HG03520 (cell line): Measurements from ENCODE around the gene SGCD.

Source experiments
- ATAC-seq: cut with Tn5 transposase; IDR thresholded peaks from one replicate; pipeline ENCODE4 v1.9.1; 2021; ENCODE audit warnings: mild to moderate bottlenecking, moderate library complexity; ENCODE audit not compliant: unreplicated experiment

SGCD gene

DNA sequence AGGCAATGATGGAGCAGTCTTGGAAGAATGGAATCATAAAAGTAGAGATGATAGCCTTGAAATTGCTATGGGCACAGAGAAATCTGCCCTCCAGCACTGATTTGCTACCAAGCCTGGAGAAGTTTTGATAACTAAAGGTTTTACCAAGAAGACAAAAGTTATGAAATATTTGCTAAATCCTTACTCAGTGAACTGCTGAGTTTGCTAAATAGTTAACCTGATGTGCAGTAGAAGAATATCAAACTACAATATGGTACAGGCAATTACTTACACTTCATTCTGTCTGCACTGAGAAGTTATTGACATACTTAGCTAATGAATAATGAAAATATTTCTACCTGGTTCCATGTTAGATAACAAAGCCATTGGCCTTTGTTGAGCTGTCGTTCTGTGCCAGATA lies 124.5 kb downstream of the SGCD start:
- ATAC-seq = no peak

DNA sequence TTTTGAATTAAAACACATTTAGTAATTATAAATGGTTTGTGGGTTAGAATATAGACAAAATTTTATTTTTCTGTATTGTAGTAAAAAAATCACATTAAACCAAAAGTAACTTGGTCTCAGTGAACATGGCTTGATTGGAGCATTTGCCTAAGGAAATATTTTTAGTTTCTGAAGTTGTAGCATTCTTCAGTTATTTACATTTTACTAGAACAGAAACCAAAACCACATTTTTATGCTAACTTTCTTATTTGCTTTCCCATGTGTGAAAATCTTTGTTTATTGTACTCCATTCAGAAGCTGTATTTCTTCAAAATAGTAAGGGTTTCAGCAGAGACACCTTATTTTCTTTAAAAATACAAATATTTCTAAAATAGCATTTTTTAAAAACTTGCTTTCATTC lies 129.9 kb downstream of the SGCD start:
- ATAC-seq = no peak

DNA sequence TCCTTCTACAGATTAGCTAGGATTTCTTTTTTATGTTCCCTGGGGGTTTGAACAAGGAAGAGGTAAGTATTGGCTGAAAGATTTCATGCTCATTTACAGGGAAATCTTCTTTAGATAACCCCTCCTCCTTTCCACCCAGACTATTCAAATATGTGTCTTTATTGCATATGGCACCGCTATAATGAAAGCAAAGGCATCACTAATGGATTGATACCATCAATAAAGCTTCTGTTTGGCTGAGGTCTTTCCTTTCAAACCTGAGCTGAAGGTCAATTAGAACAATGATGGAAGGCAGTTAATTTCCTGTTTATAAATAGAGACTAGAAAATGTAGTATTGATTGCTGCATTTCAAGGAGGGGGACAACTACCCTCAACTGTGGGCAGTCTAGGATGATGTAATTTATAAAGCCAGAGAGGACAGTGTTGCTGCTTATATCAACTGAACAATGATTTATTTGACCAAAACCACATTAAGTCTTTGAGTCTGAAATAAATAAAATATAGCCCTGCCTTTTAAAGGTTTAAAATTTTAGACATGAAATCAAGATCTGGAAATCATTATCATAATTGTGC lies 132.9 kb downstream of the SGCD start:
- ATAC-seq = no peak

DNA sequence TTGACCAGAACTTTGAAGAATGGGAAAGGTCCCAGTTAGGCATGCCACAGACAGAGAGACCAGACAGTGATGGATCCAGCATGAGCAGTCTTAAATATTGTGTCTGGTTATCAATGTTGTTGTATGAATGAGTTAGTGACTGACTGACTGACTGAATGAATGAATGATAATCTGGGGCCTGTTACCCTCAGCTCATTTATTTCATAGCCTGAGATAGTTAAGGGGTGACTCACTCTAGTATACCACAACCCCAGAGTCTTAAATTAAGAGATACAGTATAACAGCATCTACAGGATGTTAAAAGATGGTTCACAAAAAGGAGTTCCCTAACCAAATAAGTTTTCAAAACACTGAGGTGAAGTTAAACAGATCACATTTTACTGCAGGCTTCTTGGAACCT lies 133.5 kb downstream of the SGCD start:
- no peak for ATAC-seq

DNA sequence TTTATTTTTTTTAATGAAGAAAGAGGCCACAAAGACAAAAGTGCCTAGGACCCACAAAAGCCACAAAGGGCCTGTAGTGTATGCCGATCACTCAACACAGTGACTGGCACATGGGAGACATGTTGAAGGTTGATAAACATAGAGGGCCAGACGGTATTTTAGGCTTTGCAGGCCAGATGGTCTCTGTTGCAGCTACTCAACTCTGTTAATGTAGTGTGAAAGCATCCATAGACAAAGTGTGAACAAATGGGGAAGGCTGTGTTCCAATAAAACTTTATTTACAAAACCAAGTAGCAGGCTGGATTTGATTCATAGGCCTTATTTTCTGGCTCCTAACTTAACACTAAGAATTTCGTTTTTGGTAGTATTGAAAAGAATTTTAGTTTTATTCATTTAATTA lies 139.9 kb downstream of the SGCD start:
- no peak for ATAC-seq

DNA sequence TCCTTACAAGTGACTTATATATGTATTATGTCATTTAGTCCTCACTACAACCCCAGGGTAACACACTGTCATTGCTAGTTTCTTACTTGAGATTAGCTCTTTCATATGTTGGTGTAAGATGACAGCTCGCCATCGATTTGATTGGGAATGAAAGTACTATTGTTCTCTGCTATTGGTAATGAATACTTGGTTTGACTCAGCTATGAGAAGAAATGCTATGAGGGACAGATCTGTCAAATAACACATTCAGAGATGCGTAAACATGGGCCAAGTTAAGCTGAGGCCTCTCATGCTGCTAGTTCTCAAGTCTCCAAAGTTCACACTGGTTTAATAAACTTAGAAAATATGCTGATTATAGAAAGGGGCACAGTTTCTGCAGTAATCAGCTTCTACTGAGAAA lies 142.7 kb downstream of the SGCD start:
- no peak for ATAC-seq

DNA sequence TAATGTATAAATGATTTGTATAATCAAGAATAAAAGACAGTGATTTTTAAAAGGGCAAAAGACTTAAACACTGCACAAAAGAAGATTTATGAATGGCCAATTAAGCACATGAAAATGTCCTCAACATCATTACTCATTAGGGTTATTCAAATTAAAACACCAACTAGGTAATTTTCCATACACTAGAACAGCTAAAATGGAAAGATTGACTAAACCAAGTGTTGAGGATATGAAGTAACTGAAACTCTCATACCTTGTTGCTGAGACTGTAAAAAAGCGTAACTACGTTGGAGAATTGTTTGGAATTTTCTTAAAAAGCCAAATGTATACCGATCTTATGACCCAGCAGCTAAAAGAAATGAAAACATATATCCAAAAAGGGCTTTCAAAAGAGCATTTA lies 144.9 kb downstream of the SGCD start:
- no peak for ATAC-seq

DNA sequence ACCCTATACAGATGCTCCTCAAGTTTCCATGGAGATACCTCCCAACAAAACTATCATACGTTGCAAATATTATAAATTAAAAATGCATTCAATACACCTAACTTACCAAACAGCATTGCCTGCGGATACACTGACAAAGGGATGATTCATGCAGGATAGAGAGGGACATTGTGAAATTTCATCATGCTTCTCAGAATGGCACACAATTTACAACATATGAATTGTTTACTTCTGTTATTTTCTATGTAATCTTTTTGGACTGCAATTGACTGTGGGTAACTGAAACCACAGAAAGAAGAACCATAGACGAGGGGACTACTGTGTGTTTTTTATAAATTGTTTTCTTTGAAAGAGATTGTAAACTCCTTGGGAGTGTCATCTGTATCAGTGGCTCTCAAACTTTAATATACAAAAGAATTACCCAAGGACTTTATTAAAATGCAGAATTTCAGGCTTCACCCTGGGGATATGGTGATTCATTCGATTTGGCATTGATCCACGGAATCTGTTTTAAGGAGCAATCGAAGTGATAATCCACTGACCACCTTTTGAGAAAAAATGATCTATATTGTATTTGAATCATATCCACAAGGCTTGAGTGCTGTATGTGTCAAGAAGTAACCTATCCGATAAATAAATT lies 146.4 kb downstream of the SGCD start:
- no peak for ATAC-seq

DNA sequence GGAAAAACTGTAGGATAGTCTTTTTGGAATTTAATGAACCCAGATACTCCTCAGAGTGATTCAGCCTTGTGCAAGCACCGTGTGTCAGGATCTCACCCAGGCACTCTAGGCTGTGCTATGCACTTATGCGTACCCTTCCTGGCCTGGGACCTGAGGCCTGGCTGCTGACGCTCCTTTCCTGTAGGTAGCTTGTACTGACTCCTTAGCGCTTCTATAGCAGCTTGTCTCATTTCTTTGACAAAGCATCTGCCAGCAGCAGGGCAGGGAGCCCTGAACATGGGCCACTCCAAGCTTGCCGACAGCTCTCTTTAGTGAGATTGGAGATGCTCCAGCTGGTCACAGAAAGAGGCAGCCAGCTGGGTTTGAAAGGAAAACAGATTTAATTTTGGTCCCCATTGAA lies 147.3 kb downstream of the SGCD start:
- no peak for ATAC-seq

DNA sequence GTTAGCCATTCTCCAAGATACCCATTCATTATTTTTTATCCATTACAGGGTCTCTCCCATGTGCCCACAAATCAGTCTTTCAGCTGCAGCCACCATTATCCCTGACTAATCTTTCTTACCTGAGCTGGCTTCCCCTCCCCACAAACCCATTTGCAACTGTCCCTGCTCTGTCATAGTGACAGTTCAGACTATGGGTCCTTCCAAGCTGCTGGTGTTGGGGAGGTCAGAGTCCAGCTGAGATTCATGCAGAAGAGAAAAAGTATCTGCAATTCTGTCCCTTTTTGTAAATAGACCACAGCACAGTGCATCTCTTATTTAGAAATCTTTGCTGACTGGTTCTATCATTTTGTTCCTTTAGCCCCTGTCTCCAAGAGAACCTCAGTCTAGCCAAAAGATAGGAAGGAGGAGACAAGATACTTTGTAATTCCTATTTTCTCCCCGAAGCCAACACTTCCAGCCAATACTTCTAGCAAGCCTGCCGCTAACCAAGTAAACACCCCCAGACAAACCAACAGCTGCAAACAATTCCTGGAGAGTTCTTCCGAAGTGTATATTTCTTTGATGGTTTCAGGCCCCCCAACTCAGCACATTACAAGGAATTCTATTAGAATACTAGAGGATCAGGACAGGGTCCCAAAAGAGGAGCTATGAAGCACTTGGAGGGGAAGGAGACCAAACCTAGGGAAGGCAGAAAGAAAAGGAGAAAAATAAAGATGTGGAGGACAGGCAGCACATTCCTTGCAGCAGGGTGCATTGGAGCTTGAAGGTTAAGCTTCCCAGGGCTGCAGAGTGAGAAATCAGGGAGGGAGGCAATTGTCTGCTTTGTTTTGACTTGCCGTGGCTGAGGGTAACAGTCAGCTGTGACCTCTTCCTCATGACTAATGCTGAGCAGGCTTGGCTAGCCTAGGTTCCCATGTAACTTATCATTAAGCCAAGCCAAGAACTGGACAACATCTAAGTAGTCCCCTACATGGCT lies 148.5 kb downstream of the SGCD start:
- ATAC-seq = no peak

DNA sequence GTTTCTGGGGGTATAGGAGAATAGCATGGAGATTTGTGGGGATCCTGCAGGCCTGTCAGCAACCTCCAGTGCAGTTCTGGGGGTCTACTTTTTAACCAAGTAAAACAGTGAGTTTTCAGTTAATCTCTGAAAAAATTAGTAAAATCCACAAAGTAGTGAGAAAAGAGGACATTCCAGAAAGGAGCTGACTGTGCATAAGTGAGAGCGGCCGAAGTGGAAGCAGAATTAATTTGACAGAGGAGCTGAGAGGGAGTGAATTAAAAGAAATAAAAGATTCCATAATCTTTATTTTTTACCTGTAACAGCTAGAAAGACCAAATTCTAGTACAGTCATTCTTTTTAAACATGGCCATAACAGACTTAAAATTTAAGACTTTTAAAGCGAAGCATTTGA lies 149.2 kb downstream of the SGCD start:
- no peak for ATAC-seq

DNA sequence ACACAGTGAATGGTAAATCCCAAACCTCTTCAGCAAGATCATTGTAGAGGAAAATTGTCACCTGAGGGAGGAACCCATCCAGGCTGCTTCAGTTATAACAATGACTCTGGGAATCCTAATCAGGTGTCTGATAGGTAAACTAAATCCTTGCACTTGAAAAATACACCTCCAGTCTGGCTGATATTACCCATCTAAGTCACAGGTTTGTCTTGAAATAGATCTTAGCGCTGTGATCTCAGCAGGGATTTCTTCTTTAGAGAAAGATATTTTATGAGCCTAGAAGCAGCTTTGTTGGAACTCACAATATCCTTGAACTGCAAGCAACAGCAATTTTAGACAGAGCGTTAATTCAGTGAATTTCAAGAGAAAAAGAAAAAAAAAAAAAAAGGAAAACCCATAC lies 149.7 kb downstream of the SGCD start:
- no peak for ATAC-seq

DNA sequence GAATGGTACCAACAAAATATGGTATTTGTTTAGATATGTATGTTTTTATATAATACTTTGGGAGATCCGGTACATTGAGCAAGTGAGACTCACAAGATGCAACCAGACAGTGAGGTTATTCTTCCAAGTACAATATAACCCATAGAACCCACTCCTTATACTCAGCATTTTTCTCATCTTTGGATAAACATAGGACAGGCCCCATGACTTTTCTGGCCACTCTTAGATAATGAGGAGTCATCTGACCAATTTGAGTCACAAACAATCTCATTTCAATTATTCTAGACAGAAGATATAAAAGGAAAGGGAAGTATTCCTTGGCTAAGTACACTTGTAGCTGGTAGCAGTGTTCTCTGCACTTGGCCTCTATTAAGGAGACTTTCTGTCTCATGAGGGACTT lies 150.2 kb downstream of the SGCD start:
- ATAC-seq = no peak

DNA sequence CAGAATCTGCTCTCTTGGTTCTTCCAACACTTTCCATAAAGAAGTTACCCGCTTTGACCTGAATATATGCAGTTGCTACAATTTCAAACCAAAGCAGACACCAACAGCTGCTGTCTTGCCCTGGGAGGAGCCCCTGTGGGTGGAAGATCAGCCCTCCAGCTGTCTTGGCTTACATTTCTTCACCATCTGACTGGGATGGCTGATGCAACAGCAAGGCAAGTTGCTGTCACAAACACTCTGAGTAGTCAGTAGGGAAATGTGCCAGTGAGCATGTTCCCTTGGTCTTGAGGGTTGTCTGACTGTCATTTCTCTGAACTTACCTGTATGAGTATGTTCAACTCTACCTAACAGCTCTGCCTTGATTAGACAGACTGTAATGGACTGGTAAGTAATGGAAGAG lies 152.9 kb downstream of the SGCD start:
- ATAC-seq = peak; percentile 60

DNA sequence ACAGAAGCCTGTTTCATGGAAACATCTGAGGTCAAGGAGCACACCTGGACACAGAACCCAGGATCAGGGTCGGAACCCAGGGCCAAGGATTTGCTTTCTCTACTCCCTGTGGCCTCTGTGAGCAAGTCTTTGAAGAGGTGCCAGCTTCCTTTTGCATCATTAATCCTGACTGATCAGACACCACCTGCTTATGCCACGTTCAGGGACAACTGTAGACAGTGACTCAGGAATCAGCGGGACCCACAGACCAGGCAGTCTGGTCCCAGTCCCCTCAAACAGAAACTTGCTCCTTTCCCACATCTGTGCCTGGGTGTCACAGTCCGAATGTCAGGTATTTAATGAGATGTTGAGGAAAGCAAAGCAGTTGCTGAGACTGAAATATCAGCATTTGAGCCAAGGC lies 154.8 kb downstream of the SGCD start:
- ATAC-seq = no peak

DNA sequence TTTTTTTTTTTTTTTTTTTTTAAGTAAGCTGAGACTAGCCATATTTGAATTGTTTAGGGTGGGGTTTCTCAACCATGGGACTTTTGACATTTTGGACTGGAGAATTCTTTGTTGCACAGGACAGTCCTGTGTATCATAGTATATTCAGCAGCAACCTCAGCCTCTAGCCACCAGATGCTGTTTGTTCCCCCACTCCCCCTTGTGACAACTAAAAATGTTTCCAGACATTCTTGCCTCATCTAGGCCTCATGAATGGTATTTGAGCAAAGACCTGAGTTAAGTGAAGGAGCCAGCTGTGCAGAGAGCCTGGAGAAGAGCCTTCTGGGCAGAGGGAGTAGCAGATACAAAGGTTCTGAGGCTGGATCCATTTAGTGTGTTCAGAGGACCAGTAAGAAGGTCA lies 155.9 kb downstream of the SGCD start:
- ATAC-seq = no peak

DNA sequence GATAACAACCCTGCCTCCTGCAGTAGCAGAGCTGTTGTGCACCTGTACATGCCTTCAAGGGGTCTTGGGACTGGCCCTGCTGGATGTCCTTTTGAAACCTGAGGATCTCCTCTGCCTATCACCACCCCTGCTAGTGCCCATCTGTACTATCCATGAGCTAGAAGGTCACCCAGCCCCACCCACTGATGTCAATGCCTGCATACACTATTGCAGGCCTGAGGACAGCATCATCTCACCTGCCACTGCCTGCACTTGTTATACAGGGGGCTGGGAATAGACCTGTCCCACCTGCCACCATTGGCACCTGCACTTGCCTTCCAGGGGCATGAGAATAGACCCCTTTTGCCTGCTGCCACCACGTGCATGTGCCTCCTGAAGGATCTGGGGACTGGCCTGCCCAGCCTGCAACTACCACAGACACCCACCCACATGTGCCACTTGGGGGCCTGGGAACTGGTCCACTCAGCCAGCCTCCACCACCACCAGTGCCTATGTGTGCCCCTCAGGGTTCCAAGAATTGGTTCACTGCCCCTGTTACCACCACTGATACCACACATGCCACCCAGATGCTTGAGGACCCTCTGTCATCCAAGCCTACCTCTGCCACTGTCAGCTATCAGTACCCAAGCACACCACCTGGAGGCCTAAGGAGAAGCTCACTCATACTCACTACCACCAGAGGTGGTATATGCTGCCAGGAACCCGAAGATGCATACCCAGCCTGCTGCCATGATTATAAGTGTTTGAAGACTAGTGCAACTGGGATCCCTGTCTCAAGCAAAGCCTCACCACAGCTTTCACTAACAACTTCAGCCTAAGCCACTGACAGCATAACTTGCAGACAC lies 159.7 kb downstream of the SGCD start:
- no peak for ATAC-seq

DNA sequence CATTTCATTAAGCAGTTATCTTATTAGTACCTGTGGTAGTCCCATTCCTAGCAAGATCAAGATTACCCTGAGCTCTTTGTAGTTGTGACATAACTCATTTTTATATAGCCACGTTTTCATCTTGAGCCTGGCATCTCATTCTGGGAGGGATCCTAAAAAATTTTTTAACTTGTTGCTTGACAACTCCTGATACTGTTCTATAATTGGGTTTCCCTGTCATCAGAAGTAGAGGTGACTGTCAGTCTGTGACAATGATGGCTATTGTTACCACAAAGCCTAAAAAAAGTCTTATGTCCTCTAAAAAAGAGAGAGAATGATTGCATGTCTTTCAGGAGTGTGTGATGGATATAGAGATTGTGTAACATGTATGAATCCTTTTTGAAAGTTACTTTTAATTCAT lies 164.8 kb downstream of the SGCD start:
- ATAC-seq = no peak

DNA sequence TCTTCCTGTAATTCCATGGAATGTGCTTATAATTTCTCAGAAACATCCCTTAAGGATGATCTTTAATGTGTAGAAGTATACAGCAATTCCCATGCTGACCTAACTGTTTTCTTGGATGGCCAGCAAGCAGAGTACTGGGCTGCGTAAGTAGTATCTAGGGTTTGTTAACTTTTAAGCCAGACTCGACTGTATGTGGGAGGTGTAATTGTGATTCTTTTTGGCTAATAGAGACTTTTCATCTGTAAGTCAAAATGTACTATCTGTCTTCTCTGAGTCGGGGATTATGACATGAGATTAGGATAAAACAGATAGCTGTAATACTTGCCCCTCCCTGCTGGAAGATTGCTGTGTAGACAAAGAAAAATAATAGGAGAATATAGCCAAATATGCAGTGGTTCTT lies 169.3 kb downstream of the SGCD start:
- ATAC-seq = no peak

DNA sequence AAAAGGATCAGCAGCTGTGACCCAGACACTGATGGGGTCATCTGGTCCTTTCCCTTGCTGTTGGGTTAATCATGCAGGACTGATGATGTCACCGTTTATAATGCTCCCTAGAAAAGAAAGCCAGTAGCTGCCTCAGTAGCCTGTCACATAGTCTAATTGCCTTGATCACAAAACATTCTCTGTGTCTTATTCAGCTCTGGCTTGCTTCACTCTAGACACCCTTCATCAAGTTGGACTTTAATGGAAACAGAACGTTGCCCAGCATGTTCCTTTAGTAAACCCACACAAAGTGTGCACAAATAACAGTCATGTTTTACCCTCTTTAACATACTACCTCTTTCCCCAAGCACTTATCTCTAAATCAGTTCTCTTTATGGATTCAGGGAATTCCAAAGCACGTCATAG lies 170.8 kb downstream of the SGCD start:
- ATAC-seq = no peak
